ENCODE measurements around the gene EMX1. TPM values are rescaled to one million over a fixed set of nuclear protein-coding genes. Genes with fewer than 3 reads are reported as not detected.
A peak's percentile ranks its signal among the peaks of the same experiment; 100 is the strongest.

Gene EMX1
- total and polyA plus RNA-seq, 3 donors from 2014 or later: 4.5 to 13.2 (median 11.3) TPM

- Histone ChIP-seq H3K4me1 (peaks cover 13% of the 10 kb centered on the region), H3K27me3 (no peaks in the 10 kb centered on the region), H3K27ac (no peak overlapping the region), H3K36me3 (ENCODE audit: low read depth, missing control alignments) (no peaks in the 10 kb centered on the region), H3K9me3 (no peaks in the 10 kb centered on the region), H3K4me3 (no peak overlapping the region)
- intact Hi-C loops (cut with DNase I; ENCODE audit: low total_unique reads): no loop called here
- 93 to 94% methylated on average over 4 of the region's 4 CpGs for WGBS, 2 donors
- TF ChIP-seq, protein P1, sequence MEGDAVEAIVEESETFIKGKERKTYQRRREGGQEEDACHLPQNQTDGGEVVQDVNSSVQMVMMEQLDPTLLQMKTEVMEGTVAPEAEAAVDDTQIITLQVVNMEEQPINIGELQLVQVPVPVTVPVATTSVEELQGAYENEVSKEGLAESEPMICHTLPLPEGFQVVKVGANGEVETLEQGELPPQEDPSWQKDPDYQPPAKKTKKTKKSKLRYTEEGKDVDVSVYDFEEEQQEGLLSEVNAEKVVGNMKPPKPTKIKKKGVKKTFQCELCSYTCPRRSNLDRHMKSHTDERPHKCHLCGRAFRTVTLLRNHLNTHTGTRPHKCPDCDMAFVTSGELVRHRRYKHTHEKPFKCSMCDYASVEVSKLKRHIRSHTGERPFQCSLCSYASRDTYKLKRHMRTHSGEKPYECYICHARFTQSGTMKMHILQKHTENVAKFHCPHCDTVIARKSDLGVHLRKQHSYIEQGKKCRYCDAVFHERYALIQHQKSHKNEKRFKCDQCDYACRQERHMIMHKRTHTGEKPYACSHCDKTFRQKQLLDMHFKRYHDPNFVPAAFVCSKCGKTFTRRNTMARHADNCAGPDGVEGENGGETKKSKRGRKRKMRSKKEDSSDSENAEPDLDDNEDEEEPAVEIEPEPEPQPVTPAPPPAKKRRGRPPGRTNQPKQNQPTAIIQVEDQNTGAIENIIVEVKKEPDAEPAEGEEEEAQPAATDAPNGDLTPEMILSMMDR (IDR thresholded peaks at IDR 0.05): no peak
- TF ChIP-seq POLR2A (IDR thresholded peaks at IDR 0.05): no peak
- DNase-seq: no peak
These were observed 27.3 kb upstream of the EMX1 start for GRCh38 chr2:72889991-72890390.

DNA sequence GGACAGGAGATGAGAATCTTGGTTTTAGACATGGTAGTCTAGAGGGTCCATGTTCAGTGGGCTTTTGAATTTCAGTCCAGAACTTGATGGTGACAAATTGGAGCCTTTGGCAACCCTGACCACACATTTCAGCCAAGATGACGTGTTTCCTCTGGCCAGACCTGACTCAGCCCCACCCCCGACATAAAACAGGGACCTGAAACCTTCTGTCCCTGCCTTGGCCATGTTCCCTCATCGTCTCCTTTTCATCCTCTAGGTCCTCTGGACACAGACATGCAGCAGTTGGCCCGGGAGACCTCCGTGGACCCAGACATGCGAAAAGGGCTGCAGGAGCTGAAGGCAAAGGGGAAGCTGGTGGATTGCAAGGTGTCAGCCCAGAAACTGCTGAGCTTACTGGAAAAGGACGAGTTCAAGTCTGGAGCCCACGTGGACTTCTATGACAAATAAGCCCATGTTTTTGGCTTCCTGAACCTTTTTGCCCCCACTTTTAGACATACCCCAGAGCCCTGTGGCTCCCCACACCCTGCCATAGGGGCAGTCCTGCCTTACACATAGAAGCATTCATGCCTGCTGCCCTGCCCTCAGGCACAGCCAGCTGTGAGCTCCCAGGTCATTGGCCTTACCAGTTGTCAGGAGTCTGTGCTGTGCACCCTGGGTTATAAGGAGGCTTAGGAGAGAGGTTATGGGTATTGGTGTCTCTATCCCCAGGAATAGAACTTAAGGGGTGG lies 26.1 kb upstream of the EMX1 start:
- no peak for TF ChIP-seq POLR2A (IDR thresholded peaks at IDR 0.05)
- TF ChIP-seq, protein P1 (IDR thresholded peaks at IDR 0.05): no peak
- WGBS, 2 donors: 79 to 89% methylated on average over 8 of the region's 8 CpGs
- no peak for DNase-seq
- intact Hi-C loops (cut with DNase I; ENCODE audit: low total_unique reads): no loop called here
- Histone ChIP-seq H3K27me3 (no peaks in the 10 kb centered on the region), H3K36me3 (ENCODE audit: low read depth, missing control alignments) (no peaks in the 10 kb centered on the region), H3K4me3 (no peak overlapping the region), H3K9me3 (no peaks in the 10 kb centered on the region), H3K27ac (no peak overlapping the region), H3K4me1 (peaks cover 18% of the 10 kb centered on the region)

DNA sequence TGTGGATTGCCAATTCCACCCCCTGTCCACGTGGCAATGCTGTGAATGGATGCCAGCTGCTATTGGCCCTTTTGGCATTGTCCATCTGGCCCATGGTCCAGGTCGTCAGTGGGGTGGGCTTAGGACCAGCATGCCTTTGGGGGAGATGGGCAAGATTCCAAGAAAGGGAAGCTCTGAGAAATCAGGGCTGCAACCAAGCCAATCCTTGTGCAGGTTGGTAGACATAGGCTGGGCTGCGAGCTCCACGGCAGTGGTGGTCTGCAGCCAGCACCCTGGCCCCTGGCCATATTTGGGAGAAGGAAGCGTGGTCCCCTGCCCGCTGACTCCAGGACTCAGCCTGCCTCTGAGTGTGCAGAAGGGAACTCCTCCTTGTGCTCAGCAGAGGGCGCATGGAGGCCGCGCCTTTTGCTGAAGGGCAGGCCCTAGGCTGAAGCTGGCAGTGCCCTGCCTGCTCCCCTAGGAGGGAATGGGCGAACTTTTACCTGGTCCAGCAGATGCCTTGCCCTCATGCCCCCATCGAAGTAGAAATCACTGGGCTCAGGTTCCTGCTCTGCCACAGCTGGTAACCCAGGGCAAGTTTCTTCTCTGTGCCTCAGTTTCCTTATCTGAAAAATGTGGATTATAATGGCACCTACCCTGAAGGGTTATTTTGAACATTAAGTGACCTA lies 24.7 kb upstream of the EMX1 start:
- DNase-seq: peak; percentile 75
- H3K27ac ChIP-seq: no peak overlapping the region
- peaks cover 12% of the 10 kb centered on the region for H3K4me1 ChIP-seq
- H3K9me3 ChIP-seq: no peaks in the 10 kb centered on the region
- intact Hi-C loops (cut with DNase I; ENCODE audit: low total_unique reads): no loop called here
- WGBS, 2 donors: 40 to 43% methylated on average over 10 to 11 of the region's 11 CpGs
- H3K36me3 ChIP-seq (ENCODE audit: low read depth, missing control alignments): no peaks in the 10 kb centered on the region
- no peak for TF ChIP-seq POLR2A (IDR thresholded peaks at IDR 0.05)
- TF ChIP-seq, protein P1 (IDR thresholded peaks at IDR 0.05): peak; percentile 50 to 71 (median 62)
- H3K27me3 ChIP-seq: no peaks in the 10 kb centered on the region
- H3K4me3 ChIP-seq: no peak overlapping the region

- no peaks in the 10 kb centered on the region for H3K36me3 ChIP-seq (ENCODE audit: low read depth, missing control alignments)
- H3K4me3 ChIP-seq: no peak overlapping the region
- H3K4me1 ChIP-seq: peaks cover 5% of the 10 kb centered on the region
- no peaks in the 10 kb centered on the region for H3K9me3 ChIP-seq
- H3K27ac ChIP-seq: no peak overlapping the region
- intact Hi-C loops (cut with DNase I; ENCODE audit: low total_unique reads): no loop called here
- DNase-seq: peak; percentile 69
- TF ChIP-seq, protein P1 (IDR thresholded peaks at IDR 0.05): peak; percentile 45 to 62 (median 57)
- no peak for TF ChIP-seq POLR2A (IDR thresholded peaks at IDR 0.05)
- WGBS, 2 donors: 59 to 72% methylated on average over 7 to 15 of the region's 15 CpGs
- H3K27me3 ChIP-seq: no peaks in the 10 kb centered on the region
These were observed 23.6 kb upstream of the EMX1 start for GRCh38 chr2:72893594-72894319.

Measured in testis (tissue), 3 donors.